NAMALWA (cell line): ENCODE results near the gene SUFU.

Source experiments
- DNase-seq: peaks from one replicate; pipeline ENCODE4 v3.0.0-alpha.2; 2015; ENCODE audit warnings: low spot score

The SUFU gene

GRCh38 chr10:102596506-102596971, 92.8 kb downstream of the SUFU start:
- DNase-seq = peak; percentile 60

GRCh38 chr10:102597131-102597991, 93.6 kb downstream of the SUFU start:
- DNase-seq = no peak

GRCh38 chr10:102598243-102598642, 94.5 kb downstream of the SUFU start:
- DNase-seq = no peak

DNA sequence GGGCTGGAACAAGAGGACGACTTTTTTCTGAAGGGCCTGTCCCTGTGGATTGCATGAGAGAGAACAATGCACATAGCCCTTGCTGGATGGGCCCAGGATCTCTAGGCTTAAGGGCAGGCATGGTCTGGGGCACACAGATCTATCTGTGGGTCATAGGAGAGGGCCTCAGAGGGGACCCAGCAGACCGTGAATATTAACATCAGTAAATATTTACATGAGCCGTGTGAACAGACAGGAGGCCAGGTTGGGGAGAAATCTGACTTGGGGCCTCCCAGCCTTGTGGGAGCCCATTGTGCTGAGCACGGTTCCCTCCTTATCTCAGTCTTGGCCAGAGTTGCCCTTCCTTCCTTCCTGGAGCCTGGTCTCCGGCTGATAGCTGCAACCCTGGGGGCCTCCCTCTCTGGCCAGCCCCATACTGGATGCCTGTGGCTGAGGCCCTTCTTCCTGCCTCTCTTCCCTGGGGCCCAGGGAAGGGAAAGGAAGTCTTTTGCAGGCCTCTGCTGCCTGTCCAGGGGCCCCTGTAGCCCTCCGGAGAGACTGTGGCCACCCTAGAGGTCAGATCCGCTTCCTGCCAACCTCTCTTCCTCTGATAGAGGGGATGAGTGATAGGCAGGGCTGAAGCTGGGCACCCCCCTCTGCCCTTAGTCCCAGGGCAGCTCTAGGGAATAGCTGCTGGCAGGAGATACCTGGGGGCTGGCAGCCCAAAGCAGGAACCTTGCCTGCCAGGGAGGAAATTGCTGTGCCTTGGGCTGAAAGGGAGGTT, 96.0 kb downstream of the SUFU start:
- DNase-seq = no peak

- no peak for DNase-seq
Observed at GRCh38 chr10:102600816-102601215, 97.0 kb downstream of the SUFU start.

- no peak for DNase-seq
Observed at GRCh38 chr10:102601639-102602038, 97.9 kb downstream of the SUFU start.

- DNase-seq = no peak
Observed at GRCh38 chr10:102602272-102603045, 98.7 kb downstream of the SUFU start.

DNA sequence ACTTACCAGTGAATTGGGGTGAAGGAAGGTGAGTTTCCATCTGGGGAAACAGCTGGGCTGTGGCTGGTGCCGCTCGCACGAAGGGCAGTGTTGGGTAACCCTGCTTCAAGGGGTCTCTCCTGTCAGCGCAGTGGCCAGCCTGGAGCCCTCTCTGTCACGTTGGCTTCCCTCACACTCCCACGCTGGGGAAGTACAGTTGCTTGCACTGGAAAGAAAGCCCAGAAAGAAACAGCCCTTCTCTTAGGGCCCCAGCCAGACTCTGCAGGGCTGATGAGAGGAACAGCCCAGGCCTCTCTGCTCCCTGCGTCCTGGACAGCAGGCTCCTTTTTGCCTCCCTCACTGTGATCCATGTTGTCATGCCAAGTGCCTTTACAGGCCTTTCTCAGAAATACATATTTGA, 100.2 kb downstream of the SUFU start:
- no peak for DNase-seq

DNA sequence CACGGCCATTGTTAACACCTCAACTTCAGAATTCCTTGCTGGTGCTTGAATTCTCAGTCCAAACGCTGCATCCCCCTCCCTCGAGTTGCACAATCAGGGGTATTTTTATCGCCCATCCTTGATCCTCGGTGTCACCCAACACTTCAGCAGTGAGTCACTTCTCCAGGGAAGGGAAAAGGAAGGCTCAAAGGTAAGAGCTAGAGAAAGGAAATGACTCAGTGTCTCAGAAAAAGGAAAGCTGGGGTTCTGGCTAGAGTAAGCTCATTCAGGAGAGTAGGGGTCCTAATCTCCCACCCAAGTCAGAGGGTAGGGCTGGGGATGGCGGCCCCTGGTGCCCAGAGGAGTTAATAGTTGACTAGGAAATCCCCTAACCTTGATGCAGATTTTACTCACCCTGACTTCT, 100.7 kb downstream of the SUFU start:
- DNase-seq = no peak

- no peak for DNase-seq
Observed at GRCh38 chr10:102605712-102606111, 101.9 kb downstream of the SUFU start.

GRCh38 chr10:102608487-102608886, 104.7 kb downstream of the SUFU start:
- DNase-seq = no peak

DNA sequence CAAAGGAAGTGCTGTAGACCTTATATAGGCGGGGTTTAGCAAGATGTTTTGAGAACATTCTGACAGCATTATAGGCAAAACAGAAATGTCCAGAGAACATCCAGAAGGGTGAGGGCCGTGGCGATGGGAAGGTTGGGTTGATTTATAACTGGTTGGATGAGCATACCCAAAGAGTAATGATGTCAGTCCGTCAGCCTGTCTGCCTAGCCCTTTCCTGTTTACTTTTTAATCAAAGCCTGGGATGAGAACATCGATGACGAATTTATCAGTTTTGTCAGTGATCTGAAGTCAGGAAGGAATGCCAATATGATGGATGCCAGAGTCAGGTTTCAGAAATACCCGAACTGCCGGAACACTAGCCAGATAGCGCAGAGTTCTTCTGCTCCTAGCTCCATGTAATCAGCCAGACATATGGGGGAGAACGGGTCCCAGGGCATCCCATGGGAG, 106.7 kb downstream of the SUFU start:
- no peak for DNase-seq

DNA sequence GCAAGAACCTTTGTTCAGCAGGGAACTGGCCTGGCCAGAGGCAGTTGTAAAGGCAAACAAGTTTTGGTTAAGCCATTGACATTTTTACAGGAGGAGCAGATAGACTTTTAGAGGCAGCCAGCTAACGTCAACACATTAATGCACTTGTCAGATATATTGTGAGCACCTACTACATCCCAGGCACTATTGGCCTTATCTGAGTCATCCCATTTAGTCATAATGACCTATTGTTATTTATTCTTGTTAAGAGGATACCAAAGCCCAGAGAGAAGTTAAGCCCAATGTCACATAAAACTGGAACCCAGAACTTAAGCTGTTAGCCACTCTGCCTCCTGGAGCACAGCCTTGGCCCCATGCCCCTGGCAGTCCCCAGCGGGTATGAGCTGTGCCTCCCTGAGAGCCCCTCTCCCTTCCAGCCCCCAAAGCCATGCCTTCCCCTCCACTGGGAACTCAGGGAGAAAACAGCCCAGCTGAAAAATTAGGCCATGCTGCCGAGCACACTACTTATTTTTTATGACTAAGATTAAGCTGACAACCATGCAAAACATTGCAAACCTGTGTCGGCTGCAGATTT, 107.8 kb downstream of the SUFU start:
- no peak for DNase-seq

- DNase-seq = no peak
Observed at GRCh38 chr10:102612964-102613275, 109.1 kb downstream of the SUFU start.

DNA sequence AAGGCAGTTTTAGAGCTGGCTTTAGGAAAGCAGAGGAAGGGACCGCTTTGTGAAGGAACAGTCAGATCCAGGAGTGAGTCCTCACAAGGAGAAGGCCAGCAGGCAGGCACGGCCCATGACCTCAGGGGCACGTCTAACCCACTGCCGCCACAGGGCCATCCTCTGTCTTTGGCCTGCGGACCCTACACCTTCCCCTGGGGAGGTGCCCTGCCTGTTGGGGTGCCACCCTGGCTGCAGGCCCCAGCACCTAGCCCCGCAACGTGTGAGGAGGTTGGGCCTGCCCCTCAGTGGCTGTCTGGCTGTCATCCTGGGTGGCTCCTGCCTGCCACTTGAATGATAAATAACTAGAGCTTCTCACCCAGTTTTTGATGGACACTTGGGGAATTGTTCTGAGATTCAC, 109.5 kb downstream of the SUFU start:
- no peak for DNase-seq

DNA sequence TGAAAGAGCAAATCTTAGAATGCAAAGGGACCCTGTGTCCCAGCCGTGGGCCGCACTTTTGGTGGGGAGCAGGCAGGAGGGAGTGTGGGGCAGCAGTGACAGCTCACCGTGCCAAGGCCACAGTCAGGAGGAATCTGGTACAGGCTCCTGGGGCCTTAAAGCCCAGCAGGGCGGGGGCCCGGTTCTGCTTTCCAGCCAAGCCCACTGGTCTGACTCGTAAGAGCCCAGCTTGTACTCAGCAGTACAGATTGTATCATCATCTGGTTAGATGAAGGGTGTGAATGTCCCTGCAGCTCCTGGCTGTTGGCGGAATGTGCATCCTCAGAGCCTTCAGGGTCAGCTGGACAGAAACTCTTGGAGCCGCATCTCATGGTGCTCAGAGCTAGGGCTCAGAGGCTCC, 110.0 kb downstream of the SUFU start:
- no peak for DNase-seq

GRCh38 chr10:102614888-102615287, 111.1 kb downstream of the SUFU start:
- no peak for DNase-seq

- DNase-seq = peak; percentile 38
Observed at GRCh38 chr10:102615361-102615760, 111.6 kb downstream of the SUFU start.

DNA sequence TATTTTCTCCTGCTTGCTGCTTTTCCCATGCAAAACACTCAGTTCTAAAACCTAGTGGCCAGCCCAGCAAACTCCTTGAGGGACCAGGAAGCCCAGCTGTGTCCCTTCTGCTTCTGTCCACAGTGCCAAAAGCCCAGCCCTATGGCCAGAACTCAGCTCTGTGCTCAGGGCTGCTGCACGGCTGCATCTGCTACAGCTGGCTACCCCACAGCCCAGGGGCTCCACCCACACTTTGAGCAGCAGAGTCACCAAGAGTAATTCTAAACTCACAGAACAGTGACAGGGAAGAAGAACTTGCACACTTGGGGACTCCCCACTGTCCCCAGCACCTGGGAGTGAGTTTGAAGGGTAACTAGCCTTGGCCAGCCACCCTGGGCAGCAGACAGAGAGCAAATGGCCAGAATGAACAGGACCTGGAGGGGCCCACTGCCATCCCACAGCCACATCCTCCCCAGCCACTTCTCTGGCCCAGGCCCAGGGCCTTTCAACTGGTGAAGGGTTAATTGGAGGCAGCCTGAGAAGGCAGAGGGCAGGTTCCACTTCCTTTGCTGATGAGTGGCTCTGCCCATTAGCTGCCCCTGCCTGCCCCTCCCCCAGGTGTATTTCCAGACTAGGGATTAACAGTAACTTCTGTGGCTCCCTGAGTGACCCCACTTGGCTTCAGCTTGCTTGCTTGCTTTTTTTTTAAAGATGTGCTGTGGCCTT, 112.4 kb downstream of the SUFU start:
- DNase-seq = no peak

- DNase-seq = no peak
Observed at GRCh38 chr10:102617041-102617440, 113.3 kb downstream of the SUFU start.

DNA sequence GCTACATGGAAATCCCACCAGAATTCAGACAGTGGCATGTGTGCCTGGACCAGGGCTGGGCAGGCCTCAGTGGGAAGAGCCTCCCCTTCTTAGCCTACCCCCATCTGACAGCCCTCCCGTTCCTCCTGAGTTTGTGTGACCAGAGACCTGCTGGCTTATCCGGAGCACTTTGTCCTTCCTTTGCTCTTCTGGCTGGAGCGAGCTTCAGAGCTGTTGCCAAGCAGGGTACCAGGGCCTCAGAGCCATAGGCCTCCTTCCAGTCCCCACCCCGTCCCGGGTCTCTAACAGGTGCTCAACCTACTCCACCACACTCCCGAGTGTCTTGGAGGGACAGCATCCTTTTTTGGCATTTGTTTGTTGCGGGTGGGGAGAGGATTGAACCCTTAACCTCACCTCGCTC, 114.0 kb downstream of the SUFU start:
- DNase-seq = no peak
